Measurements from ENCODE around the gene PRSS48.

DNA sequence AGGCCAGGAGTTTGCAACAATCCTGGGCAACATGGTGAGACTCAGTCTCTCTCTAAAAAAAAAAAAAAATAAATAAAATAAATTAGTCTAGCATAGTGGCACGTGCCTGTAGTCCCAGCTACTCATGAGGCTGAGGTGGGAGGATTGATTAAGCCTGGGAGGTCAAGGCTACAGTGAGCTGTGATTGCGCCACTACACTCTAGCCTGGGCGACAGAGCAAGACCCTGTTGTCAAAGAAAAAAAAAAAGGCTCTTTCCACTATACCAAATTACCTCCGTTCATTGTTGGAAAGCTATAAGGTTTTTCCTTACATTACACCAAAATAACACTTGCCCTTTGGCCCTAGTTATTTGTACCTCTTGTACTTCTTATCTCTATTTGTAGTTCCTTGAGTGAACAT, 9.9 kb upstream of the PRSS48 start:
- no peak for TF ChIP-seq CTCF (IDR thresholded peaks at IDR 0.05 in 2 of 3, conservative IDR thresholded peaks at IDR 0.05 in 1 of 3; ENCODE audit: borderline replicate concordance in 1 of 3, insufficient read depth in 1 of 3, low read depth in 2 of 3, low read length in 2 of 3)
- no peak for TF ChIP-seq SRF (IDR thresholded peaks at IDR 0.05; ENCODE audit: low read depth)
